T47D (cell line): ENCODE data around the gene MAP4K1.
A peak's percentile ranks its signal among the peaks of the same experiment; 100 is the strongest.

ENCODE experiments used
- DNase-seq, 2 experiments: peaks; one replicate each; pipeline versions ENCODE4 v3.0.0 to v3.0.0-alpha.2; 2011 to 2012; ENCODE audit warnings: low read depth in 1 of 2, low spot score in 1 of 2
- JUND ChIP-seq: IDR thresholded peaks from 2 replicates; pipeline ENCODE4 v1.6.1; 2012; ENCODE audit warnings: low read depth
- in situ Hi-C: cut with HindIII; loops from 2 replicates; pipeline ENCODE4 v1.10.0; 2016; ENCODE audit warnings: low sequenced_read_pairs, low pct_unique_long_range_greater_than_20kb

The MAP4K1 gene

DNA sequence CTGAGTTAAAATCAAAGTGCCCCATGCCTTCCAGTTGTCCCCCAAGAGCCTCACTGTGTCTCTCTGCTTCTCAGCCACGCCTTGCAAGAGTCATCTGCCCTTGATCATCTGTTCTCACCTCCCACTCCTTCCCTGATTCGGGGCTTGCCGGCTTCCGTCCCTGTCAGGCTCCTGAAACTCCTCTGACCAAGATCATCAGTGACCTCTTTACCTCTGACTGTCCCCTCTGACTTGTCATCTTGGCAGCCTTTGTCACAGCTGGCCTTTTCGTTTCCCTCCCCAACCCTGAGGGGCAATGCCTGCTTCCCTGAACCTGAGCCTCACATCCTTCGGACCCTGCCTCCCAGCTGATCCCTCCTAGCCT, 66.3 kb downstream of the MAP4K1 start:
- DNase-seq, result no peak
- no peak for TF ChIP-seq JUND
- in situ Hi-C loops, result no loop called here

DNA sequence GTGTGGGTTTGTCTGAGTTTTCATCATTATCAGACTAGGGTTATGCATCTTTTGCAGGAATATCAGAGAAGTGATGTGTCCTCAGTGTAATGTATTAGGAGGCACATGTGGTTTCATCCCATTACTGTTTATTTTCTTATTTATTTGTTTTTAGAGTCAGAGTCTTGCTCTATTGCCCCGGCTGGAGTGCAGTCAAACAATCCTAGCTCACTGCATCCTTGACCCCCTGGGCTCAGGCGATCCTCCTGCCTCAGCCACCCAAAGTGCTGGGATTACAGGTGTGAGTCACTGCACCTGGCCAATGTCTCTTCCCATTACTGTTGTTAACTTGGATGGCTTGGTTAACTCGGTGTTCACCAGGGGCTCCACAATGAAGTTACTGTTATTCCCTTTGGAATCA, 67.4 kb downstream of the MAP4K1 start:
- in situ Hi-C loops, result no loop called here
- no peak for TF ChIP-seq JUND

GRCh38 chr19:38549942-38550341, 67.8 kb downstream of the MAP4K1 start:
- no peak for DNase-seq
- in situ Hi-C loops, result no loop called here
- no peak for TF ChIP-seq JUND

More for the DNA sequence above, 67.4 kb downstream of the MAP4K1 start:
- DNase-seq, result no peak

GRCh38 chr19:38549061-38549460, 68.7 kb downstream of the MAP4K1 start:
- TF ChIP-seq JUND, result no peak
- in situ Hi-C loops, result no loop called here
- no peak for DNase-seq

DNA sequence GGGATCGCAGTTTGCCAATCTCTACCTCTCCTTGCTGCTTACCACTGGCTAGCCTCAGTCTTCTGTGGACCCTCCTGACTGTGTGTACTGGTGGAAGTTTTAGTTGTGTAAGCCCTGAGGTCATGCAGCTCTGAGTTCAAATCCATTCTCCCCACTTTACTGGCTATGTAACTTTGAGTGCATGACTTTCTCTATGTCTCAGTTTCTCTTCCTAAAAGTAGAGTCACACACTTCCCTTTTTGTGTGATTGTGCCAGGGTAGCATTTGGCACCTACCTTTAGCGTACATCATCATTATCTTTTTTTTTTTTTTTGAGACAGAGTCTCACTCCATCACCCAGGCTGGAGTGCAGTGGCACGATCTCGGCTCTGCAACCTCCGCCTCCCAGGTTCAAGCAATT, 70.3 kb downstream of the MAP4K1 start:
- TF ChIP-seq JUND, result no peak
- in situ Hi-C loops, result no loop called here

DNA sequence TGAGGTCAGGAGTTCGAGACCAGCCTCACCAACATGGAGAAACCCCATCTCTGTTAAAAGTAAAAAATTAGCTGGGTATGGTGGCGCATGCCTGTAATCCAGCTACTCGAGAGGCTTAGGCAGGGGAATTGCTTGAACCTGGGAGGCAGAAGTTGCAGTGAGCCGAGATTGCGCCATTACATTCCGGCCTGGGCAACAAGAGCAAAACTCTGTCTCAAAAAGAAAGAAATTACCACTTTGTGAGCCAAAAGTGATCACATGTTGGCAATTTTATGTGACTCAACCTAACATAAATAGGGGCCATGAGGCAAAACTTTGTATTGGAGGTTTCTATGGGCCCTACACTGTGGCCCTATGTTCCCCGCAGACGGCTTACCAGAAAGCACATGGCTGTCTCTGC, 72.2 kb downstream of the MAP4K1 start:
- DNase-seq, result no peak
- in situ Hi-C loops, result no loop called here
- no peak for TF ChIP-seq JUND

More for the DNA sequence above, 70.3 kb downstream of the MAP4K1 start:
- DNase-seq, result no peak

DNA sequence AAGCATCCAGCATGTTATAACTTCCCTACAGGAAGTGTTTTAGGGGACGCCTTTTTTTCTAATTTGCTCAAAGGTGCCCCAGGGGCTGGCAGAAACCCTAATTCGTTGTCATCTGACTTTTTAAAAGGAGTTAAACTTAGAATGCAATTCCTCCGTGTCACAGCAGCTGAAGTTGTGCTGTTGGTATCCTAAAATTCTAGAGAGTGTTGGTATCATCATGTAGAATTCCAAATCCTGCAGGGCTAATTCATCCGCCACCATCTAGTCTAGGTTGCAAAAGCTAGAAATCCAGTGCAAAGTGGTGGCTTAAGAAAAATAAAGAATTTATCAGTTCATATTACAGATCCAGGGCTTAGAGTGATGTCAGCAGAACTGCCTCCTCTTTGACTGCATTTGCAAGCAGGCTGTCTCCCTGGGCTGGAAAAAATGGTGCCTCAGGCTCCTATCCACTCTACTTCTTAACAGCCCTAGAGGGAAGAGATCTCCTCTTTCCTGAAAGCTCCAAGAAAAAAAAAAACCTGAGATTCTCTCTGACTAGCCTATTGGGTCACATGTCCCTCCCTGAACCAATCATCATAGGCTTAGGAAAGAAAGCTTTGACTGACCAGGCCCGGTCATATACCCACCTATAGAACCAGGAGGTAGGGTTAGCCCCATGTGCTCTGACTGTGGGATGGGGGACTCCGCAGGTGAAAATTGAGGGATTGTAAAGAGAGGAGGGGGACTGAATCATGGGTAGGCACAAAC, 73.0 kb downstream of the MAP4K1 start:
- in situ Hi-C loops, result no loop called here

DNA sequence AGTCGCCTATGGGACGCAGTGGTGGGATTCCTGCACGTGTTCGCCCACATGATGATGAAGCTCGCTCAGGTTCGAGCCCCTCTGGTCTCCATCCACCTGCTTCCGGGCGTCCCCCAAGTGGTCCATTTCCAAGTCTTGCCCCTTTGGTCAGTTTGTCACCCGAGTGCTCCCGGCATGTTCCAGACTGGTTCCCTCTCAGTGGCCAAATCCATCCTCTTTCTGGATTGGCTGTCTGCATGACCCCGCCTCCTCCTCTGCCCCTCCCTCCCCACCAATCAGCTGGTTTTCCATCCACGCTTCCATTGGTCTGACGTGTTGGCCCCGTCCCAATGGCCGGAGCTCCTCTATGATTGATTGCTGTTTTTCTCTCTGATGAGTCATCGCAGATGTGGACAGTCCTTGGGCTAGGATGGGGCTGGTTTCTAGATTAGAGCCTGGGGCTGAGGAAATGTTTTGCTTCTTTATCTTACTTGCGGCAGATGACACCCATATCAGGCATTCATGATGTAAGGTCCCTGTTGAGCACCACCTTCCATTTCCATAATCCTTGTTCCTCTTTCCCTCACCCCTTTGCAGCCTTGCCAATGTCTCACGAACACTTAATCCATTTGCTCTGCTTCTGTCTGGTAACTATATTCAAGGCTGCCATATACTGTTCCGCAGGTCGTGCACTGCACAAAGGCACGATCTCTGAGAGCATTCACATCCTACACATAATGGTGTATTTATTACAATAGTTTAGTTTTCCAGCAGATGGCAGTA, 73.8 kb downstream of the MAP4K1 start:
- in situ Hi-C loops, result no loop called here
- peak; percentile 54 to 92 for DNase-seq
- TF ChIP-seq JUND, result no peak

More for the DNA sequence above, 73.0 kb downstream of the MAP4K1 start:
- DNase-seq, result no peak
- TF ChIP-seq JUND, result no peak

- TF ChIP-seq JUND, result no peak
- in situ Hi-C loops, result no loop called here
Measured at GRCh38 chr19:38543286-38543806, 74.4 kb downstream of the MAP4K1 start.

DNA sequence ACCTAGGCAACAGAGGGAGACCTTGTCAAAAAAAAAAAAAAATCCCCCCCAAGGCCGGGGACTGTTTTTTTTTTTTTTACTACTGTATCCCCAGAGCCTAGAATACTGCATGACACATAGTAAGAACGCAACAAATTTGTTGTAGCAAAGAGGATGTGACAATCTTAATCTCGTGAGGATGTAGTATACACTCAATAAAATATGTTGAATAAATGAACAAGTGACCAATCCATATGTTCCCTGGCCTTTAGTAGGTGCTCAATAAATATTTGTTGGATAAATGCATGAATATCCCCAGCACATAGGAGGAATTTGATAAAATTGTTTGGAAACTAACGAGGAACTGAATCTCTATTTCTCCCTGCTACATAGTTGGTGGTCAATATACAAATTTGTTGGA, 75.7 kb downstream of the MAP4K1 start:
- no peak for DNase-seq
- in situ Hi-C loops, result no loop called here
- TF ChIP-seq JUND, result no peak

More at GRCh38 chr19:38543286-38543806, 74.4 kb downstream of the MAP4K1 start:
- no peak for DNase-seq

- no peak for DNase-seq
- in situ Hi-C loops, result no loop called here
- no peak for TF ChIP-seq JUND
Measured at GRCh38 chr19:38539751-38540150, 78.0 kb downstream of the MAP4K1 start.

- no peak for TF ChIP-seq JUND
- no peak for DNase-seq
- in situ Hi-C loops, result no loop called here
Measured at GRCh38 chr19:38538793-38539528, 78.8 kb downstream of the MAP4K1 start.
